Stimulated activated CD4-positive, alpha-beta T cell treated with anti-CD3 and anti-CD28 coated beads, Interleukin-1b, Interleukin-23, amount 100 ng/mL, for 48 hours (primary cell): ENCODE measurements around the gene MED26.

ENCODE experiments used
- DNase-seq: peaks from one replicate; pipeline ENCODE4 v3.0.0-alpha.2; 2020

The MED26 gene

DNA sequence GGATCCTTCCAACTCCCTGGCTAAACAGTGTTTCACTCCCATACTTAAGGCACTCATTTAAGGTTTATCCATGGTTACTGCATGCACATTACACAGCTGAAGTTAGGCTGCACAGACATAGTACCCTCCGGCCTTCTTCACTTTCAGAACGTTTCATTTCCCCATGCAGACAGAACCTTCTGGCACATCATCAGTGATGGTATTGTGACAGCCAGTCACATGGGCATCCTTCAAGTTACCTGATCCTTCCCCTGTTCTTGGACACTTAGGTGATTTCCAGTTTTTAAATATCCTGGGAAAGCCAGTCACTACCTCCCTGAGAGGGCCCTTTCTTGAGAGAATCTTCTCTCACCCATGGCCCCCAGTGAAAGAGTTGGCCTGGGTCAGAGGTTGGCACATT, 22.8 kb upstream of the MED26 start:
- no peak for DNase-seq

DNA sequence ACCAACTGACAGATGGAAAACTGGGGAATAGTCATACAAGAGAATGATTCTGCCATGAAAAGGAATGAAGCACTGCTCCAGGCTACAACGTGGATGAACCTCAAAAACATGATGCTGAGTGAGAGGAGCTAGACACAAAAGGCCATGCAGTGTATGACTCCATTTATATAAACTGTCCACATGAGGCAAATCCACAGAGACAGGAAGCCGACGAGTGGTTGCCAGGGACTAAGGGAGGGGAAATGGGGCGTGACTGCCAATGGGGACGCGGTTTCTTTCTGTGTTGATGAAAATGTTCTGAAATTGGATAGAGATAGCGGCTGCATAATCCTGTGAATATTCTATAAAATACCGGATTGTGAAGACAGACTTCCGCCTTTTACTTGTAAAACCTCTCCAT, 21.7 kb upstream of the MED26 start:
- no peak for DNase-seq

DNA sequence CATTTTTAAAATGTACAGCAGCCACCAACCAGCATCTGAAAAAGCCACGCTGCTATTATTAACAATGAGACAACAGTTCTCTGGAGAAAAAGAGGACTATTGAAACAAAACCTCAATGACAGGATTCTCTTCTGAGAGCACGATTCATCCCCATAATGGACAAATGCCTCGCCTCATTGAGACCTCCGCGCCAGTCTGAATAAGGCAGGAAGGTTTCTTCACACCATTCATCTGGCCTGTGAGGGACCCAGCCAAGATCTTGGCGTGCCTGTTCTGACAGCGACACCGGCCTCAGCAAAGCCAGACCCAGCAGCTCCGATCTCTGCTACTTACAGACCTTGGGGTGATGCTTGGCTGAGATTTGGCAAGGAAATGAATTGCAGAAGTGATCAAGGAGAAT, 17.1 kb upstream of the MED26 start:
- no peak for DNase-seq

DNA sequence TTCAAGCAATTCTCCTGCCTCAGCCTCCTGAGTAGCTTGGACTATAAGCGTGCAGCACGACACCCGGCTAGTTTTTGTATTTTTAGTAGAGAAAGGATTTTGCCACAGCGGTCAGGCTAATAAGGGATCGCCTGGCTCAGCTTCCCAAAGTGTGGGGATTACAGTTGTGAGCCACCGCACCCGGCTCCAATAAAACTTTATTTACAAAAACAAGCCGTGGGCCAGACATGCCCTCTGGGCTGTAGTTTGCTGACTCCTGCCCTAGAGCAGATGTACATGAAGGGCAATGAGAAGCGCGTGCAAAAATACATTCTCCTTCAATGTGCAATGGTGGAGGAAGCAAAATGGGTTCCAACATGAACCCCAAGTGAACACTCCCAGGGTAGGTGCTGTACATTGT, 13.7 kb upstream of the MED26 start:
- DNase-seq: no peak

DNA sequence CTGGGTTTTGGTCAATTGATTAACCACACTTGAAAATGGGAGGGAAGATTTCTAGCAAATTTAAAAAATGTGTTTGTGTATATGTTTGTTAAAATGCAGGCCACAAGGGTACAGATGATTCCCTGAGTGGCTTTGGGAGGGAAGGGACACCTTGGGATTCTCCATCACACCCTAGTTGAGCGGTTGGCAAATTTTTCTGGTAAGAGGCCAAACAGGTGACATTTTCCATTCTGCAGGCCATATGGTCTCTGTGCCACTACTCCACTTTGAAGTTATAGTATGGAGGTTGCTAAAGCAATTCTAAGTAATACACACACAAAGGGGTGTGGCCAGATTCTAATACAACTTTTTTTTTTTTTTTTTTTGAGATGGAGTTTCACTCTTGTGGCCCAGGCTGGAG, 12.9 kb upstream of the MED26 start:
- DNase-seq: no peak

DNA sequence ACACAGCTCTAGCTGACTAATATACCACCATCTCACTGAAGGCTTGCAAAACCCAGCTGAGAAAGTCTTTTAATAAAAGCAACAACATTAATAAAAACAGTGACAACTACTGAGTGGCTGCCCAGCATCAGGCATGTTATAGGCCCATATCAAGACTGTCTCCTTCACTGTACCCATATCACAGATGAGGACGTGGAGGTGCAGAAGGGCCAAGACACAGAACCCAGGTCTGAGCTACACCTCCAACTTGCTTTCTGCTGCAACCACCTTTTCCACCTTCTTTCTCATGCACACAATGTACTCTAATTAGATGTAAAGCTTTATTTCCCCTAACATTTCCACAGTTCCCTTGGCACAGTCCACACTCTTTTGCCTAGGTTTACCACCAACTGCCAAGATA, 10.7 kb upstream of the MED26 start:
- no peak for DNase-seq

DNA sequence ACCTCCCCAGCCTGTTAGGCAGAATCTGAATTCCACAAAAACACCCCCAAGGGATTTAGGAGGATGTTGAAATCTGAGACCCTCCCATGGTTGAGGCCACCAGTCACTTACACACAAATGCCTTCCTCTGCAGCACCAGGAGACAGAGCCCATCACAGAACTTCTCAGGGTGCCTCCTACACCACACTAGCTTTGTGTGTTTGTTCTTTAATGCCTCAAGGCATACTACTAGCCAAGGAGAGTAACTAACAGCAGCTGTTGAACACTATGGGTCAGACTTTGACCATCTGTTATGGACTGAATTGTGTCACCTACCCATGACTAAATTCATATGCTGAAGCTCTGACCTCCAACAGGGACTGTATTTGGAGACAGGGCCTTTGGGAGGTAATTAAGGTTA, 9.5 kb upstream of the MED26 start:
- DNase-seq: no peak

DNA sequence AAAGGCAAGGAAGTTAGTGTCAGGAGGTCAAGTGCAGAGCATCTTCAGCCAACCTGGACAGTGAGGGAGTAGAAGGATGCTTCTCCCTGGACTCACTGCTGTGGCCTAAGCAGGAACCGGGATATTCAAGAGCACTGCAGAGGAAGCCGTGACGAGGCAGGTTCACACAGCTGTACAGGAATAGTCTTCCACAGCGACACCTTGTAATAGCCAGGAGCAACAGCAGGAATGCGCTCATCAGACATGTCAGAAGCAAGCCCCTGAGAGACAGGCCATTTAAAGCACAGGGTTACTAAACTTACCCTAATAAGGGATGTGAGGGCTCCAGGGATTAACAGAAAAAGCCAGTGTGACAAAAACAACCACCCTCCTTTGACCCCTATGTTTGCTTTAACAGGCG, 3.5 kb upstream of the MED26 start:
- no peak for DNase-seq

DNA sequence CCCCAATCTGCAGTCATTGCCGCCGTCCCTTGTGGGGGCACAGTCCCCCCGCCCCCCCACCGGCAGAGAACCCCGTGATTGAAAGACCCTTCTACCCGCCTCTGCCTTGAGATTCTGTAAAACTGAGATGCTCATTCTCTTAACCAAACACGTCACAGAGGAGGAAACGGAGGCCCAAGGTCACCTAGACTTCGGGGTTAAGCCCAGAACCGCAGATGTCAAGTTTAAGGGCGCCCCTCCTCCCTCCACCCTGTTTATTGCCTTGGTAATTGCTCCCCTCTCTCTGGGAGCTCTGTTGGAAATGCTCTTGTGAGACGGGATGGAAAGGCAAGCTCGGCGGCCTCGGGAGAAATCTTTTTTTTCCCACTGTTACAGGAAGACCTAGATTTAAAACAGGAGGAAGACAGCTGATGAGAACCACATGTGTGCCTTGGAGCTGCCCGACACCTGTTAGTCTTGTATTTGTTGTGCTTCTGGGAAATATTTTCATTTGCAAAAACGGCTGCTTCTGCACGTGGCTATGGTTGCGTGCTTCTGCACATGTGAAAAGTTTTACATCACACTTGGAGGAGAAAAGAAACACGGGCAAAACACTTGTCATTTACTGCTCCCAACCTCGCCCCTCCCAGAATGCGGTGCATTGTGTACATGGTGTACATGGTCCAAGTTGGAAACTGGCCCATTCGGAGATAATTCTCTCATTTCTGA, 1.1 kb upstream of the MED26 start:
- DNase-seq: no peak

DNA sequence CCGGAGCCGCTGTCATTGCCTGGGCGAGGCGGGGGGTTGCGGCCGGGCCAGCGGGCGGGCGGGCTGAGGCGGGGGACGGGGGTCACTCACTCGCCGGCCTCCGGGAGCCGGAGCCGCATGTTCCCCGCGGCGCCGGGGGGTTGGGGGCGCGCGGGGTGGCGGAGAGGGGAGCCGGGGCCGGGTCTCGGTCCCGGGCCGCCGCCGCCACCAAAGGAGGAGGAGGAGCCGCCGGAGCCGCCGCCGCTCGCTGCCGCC, 149 bp downstream of the MED26 start:
- no peak for DNase-seq

DNA sequence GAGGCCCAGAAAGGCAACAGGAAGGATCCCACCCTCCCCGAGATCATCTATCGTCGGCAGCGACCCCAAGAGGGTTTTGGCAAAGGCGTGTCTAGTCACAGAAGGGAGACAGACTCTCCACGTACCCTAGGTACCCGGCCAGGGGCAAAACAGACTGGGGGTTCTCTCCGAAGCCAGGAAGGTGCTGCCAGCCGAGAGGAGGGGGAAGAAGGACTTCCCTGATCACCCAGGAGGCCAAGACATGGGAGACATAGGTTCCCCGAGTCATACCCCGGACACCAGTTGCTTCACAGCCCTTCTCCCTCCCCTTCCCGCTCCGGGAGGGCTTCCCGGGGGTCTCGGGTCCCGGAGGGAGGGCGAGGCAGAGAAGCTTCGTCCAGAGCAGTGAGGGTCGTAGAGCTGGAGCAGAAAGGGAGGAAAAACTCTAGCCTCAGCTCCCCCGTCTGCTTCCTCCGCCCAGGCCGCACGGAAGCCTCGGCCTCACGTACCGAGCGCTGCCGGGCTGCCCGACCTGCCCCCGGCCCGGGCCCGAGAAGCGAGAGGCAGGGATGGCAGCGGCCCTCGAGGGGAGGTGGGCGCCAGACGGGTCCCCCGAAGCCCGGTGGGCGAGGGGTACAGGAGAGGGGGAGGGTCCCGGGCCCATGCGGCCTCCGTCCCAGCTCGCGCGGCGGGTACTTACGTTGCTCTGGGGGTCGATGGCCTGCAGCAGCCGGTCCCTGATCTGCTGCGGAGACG, 644 bp downstream of the MED26 start:
- no peak for DNase-seq

DNA sequence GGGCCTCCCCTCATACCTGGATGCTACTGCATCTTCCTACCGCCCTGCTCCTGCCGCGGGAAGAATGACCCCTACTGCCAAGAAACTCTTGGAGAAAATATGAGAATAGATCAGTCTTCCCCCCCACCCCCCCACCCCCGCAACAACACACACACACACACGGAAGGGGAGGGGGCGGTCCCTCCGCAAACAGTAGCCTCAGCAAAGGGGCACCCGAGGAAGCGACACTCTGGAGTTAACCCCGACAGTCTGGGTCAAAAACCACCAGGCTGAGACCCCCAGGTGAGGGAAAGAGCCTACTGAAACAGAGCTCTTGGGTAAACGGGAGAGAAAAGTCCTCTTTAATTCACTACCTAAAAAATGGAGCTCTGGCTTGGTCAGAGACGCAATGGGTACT, 1.2 kb downstream of the MED26 start:
- no peak for DNase-seq

DNA sequence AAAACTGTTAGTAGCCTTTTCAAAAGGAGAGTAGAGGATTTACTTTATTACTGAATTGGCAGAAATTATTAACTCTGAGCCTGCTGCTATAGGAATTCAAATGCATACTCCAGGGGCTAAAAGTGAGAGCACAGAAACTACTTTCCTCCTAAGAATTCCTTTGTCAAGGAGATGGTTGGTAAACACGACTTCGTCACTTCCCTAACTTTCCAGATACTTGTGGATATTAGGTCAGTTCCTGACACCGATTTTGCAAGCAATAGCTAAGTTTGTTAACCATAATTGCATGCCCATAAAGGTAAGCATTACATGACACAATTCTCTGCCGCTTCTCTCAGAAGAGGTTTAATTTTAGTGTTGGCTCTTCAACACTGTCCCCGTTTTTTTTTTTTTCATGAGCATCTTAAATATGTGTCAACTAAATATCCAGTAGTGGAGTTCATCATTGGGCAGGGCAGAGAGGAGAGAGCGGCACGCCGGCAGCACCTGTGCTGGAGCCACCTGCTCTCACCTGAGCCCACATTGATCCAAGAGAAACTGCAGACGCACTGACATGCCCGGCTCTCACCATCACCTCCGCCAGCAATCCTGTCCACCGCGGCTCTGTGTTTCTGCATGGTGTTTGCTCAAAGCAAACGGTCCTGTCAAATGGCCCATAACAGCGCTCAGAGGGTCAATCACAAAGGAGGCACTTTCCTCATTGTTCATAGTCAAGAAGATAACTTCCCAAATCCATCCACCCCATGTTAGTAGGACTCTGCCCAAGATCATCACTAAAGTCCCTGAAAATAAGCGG, 2.6 kb downstream of the MED26 start:
- no peak for DNase-seq

DNA sequence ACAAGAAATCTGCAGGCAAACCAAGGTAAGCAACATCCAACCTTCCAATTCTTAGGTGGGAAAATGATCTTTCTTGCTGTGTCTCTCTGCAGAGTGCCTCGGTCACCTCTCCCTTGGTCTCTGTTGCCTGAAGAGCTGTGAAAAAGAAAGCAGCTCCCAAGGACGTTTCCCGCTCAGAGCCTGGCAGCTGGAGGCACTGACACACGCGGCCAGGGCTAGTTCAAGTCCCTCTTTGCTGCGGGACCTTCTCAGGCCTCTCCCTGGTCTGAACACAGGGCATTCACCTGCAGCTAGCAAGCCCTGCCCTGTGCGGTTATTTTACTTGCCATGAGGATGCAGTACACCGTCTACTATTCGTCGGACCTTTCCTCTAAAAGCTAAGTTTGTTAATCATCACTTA, 3.8 kb downstream of the MED26 start:
- DNase-seq: no peak

DNA sequence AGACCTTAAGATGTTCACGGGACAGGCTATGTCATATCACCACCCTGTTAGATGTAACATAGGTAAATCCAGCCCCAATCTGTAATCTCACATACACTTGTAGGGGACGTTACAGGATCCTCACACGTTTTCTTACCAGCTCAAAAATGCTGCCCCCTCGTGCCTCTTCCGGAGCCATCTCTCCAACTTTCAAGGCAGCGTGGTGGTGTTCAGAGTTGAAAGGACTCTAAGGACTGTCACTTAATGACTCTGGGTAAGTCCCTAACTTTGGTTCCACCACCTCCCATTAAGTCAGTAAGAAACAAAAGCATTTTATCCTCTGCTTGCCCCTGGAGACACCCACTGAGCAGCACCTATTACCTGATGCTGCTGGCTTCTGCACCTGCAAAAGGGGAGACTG, 4.4 kb downstream of the MED26 start:
- DNase-seq: no peak

DNA sequence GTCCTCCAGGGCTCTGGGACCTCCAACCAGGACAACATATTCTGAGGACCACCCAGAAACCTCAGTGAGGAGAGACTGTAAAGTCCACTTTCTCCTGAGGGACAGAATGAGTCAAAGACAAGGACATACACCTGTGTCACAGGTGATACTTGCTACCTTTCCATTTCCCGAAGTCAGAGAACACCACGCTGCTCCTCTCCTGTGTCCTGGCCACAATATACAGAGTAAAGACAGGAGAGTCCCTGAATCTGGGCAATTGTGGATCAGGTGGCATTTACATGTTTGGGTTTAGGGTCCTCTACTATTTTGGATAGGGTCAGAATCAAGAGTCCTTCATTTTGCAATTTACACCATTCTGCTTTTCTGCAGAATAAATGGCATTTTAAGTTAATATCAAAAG, 4.9 kb downstream of the MED26 start:
- DNase-seq: no peak

DNA sequence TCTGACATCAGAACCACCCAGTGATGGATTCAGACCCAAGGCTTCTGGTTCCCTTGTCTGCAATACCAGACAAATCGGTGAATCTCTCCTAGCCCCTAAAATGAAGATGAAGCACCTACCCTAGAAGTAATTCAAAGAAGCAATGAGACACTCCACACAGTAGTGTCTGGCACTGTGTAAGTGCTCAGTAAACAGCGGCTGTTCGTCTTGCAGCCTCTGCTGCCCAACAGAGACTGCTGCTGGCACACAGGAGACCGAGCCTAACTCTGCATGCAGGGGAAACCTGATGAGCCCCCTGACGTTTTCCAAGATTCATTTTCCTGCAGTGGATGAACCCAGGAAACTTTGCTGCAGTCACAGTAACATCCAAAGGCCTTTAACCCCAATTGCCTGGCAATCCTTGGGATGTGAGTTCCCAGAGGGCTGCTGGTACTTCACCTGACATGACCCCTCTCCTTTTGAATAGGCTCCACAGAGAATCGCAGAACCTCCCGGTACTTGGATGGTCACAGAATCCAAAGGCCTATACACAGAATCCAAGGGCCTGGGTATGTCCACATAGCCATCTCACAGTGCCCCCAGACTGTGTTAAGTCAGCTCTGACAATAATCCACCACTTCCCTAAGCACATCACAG, 6.7 kb downstream of the MED26 start:
- DNase-seq: no peak

DNA sequence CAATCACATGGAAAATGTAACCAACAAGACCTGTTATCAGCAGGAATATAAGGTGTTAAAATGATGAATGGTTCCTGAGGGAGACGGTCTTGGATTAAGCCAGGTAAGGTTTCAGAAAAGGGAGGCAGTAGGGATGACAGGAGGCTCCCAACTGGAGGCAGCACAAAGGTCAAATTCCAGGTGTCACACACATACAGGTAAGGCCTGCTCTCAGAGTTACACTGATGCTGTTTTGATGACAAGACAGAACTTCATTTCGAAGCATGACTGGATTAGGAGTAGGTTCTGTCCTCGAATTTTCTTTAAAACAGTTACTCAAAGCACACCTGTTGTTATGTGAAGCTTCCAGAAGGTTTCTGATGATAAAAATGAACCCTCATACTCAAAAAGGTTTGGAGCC, 7.4 kb downstream of the MED26 start:
- DNase-seq: no peak

DNA sequence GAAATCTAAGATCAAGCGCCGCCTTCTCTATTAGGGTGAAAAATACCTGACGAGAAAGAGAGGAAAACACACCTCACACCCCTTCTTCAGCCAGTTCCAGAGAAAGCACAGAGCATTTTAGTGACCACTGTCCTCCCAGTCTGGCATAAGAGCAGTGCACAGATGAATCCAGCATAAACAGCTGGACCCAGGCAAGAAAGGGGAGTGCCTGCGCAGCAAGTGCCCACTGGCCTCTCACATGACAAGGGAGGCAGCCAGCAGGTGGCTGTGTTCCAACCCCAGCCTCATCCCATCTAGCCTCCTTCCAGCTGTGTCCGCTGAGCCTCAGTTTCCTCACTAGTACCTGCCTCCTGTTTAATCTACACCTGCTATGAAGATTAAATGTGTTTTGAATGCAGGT, 8.0 kb downstream of the MED26 start:
- no peak for DNase-seq

DNA sequence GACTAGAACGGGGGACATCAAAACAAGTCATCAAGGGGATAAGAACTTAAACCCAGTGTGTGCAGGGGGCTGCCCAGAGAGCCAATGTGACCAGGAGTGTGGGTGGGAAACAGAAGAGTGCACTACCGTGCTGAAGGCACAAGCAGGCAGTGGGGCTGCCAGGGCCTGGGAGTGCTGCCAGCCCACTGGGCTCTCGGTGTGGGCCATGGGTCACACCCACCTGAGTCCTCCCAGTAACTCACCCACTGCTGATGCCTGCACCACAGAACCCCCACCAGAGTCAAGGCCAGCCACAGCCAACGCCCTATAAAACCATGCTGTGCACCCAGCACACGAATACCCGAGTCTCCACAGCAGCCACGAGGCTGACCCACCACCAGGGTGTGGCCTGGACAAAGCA, 8.5 kb downstream of the MED26 start:
- no peak for DNase-seq

DNA sequence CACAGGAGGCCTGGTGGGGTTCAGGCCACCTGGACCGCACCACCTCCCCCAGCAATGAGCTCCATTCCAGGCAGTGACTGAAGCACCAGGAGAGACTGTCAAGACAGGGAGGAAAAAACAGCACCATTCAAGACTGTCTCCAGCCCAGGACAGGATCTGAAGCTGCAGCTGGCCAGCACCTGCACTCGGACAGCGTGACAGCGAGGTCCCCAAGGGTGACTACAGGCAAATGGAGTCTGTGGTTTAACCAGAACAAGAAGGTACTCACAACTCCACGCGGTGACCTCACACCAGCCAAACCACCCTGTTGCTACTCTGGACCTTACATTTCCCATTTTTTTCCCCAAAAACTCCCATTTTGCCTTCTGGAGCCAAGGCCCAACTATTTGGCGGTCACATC, 9.8 kb downstream of the MED26 start:
- DNase-seq: no peak

DNA sequence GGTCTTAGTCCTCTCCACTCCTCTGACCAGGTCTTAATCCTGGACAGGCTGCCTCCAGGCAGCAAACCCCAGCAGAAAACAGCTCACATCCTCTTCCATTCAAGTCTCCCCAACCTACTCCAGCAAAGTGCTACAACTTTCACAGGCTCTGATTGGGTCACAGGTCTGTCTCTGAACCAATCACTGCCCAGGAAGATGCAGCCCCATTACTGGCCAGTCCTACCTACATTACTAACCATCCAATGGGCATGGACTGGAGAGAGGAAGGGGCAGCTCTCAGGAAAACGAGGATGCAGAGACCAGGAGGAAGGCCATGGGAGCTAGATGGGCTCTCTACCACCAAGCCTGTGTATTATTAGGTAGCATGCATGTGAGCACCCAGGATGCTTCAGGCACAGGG, 12.2 kb downstream of the MED26 start:
- no peak for DNase-seq

DNA sequence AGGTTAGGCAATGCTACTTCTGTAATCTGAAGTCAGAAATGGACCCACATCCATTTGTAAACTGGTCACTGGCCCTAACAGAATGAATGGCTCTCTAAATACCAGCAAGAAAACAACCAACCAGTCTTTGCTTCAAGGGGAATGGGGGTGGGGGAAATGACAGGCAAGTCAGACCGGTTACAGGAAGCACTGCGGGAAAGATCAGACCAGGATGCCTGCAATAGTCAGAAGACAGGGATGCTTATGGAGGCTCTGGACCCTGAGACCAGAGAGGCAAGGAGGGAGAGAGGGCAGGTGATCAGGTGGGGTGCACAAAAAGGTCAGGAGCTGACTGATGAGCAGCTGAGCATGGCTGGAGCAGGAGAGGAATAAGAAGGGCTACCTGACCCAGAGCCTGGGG, 13.1 kb downstream of the MED26 start:
- no peak for DNase-seq

DNA sequence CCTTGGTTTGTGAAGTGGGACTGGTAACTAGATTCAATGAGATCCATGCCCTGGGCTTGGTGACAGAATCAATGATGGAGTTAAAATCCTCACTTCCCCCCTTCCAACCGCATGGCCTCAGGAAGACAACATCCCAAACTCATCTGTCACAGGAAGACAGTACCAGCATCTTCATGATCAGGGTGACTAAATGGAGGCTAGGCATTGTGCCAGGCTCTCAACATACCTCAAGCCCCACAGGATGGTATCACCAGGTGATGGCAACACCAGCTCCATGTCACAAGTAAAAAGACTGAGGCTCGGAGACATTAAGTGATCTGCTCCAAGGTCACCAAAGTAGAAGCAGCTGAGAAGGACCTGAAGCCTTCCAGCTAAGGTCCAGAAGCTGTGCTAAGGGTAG, 14.2 kb downstream of the MED26 start:
- DNase-seq: no peak
